ENCODE measurements around the gene FAM83G. TPM values are rescaled to one million over a fixed set of nuclear protein-coding genes. Genes with fewer than 3 reads are reported as not detected.

FAM83G gene
- total RNA-seq, 6 experiments from 2014 or later = 10.1 to 41.7 (median 21.5) TPM

GRCh38 chr17:19017804-19018599, 13.4 kb upstream of the FAM83G start:
- Histone ChIP-seq H3K27ac (no peak overlapping the region), H3K4me1 (no peaks in the 10 kb centered on the region), H3K36me3 (no peaks in the 10 kb centered on the region), H3K9me3 (no peaks in the 10 kb centered on the region), H3K27me3 (no peaks in the 10 kb centered on the region), H3K4me3 (no peak overlapping the region)
- DNase-seq (peak in 2 of 3 donors; percentile 17 to 49), ATAC-seq (peak in 1 of 4 donors; percentile 8)
- TF ChIP-seq CTCF (IDR thresholded peaks at IDR 0.05) (no peak), POLR2A (IDR thresholded peaks at IDR 0.05) (no peak)
- 100% methylated on average over 1 of the region's 16 CpGs for WGBS (ENCODE audit: insufficient coverage, low coverage, low lambda C conversion rate, missing lambda C conversion rate)
- intact Hi-C loops (cut with DNase I) = no loop called here

GRCh38 chr17:19017401-19017800, 12.8 kb upstream of the FAM83G start:
- H3K9me3 ChIP-seq = no peaks in the 10 kb centered on the region
- H3K27ac ChIP-seq = no peak overlapping the region
- TF ChIP-seq CTCF (IDR thresholded peaks at IDR 0.05) (no peak), POLR2A (IDR thresholded peaks at IDR 0.05) (no peak)
- H3K4me1 ChIP-seq = no peaks in the 10 kb centered on the region
- H3K27me3 ChIP-seq = no peaks in the 10 kb centered on the region
- peak in 2 of 3 donors; percentile 15 to 44 for DNase-seq
- intact Hi-C loops (cut with DNase I) = no loop called here
- 50% methylated on average over 2 of the region's 12 CpGs for WGBS (ENCODE audit: insufficient coverage, low coverage, low lambda C conversion rate, missing lambda C conversion rate)
- H3K4me3 ChIP-seq = no peak overlapping the region
- peak; percentile 4 to 21 (median 14) for ATAC-seq
- H3K36me3 ChIP-seq = no peaks in the 10 kb centered on the region

GRCh38 chr17:19016881-19017280, 12.3 kb upstream of the FAM83G start:
- Histone ChIP-seq H3K4me3 (no peak overlapping the region), H3K27ac (no peak overlapping the region), H3K27me3 (no peaks in the 10 kb centered on the region), H3K4me1 (no peaks in the 10 kb centered on the region), H3K36me3 (no peaks in the 10 kb centered on the region), H3K9me3 (no peaks in the 10 kb centered on the region)
- no peak for ATAC-seq
- WGBS (ENCODE audit: insufficient coverage, low coverage, low lambda C conversion rate, missing lambda C conversion rate) = 55% methylated on average over 5 of the region's 7 CpGs
- no peak for TF ChIP-seq CTCF (IDR thresholded peaks at IDR 0.05)
- no peak for TF ChIP-seq POLR2A (IDR thresholded peaks at IDR 0.05)
- DNase-seq = peak in 2 of 3 donors; percentile 22 to 29
- intact Hi-C loops (cut with DNase I) = no loop called here

GRCh38 chr17:19016297-19016696, 11.7 kb upstream of the FAM83G start:
- H3K27me3 ChIP-seq = no peaks in the 10 kb centered on the region
- no peaks in the 10 kb centered on the region for H3K36me3 ChIP-seq
- H3K4me3 ChIP-seq = no peak overlapping the region
- ATAC-seq (no peak), DNase-seq (peak in 1 of 3 donors; percentile 14)
- H3K4me1 ChIP-seq = no peaks in the 10 kb centered on the region
- H3K9me3 ChIP-seq = no peaks in the 10 kb centered on the region
- TF ChIP-seq POLR2A (IDR thresholded peaks at IDR 0.05) (no peak), CTCF (IDR thresholded peaks at IDR 0.05) (no peak)
- no peak overlapping the region for H3K27ac ChIP-seq
- intact Hi-C loops (cut with DNase I) = no loop called here
- WGBS (ENCODE audit: insufficient coverage, low coverage, low lambda C conversion rate, missing lambda C conversion rate) = 100% methylated on average over 2 of the region's 8 CpGs
